ENCODE results near the gene HLA-DMB.

DNA sequence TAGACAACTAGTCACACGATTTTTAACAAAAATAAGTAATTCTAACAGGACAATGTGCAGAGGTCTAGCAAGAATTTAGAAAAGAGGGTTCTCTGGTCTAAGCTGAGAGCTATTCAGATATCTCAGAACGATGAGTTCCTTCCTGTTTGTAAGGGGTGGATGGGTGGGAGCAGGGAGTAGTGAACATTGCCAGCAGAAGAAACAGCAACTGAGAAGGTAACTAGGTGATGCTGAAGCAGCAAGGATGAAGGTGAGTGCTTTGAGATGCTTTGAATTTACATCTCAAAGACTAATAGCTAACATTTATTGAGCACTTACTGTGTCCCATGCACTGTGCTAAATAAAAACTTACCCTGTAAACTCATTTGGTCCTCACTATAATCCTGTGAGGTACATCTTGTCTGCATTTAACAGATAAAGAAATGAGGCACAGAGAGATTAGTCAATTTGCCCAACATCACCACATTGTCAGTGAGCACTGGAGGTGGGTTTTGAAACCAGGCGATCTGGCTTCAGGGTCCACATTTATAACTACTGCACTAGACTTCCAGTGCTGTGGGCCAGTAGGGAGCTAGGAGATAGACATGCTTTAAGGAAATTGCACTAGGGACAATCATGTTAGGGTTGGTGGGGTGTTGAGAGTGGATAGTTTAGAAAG lies 43.3 kb upstream of the HLA-DMB start:
- TF ChIP-seq, protein P1, sequence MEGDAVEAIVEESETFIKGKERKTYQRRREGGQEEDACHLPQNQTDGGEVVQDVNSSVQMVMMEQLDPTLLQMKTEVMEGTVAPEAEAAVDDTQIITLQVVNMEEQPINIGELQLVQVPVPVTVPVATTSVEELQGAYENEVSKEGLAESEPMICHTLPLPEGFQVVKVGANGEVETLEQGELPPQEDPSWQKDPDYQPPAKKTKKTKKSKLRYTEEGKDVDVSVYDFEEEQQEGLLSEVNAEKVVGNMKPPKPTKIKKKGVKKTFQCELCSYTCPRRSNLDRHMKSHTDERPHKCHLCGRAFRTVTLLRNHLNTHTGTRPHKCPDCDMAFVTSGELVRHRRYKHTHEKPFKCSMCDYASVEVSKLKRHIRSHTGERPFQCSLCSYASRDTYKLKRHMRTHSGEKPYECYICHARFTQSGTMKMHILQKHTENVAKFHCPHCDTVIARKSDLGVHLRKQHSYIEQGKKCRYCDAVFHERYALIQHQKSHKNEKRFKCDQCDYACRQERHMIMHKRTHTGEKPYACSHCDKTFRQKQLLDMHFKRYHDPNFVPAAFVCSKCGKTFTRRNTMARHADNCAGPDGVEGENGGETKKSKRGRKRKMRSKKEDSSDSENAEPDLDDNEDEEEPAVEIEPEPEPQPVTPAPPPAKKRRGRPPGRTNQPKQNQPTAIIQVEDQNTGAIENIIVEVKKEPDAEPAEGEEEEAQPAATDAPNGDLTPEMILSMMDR (IDR thresholded peaks at IDR 0.05), result no peak
- TF ChIP-seq POLR2A (IDR thresholded peaks at IDR 0.05), result no peak
- no peak for TF ChIP-seq POLR2AphosphoS5 (IDR thresholded peaks at IDR 0.05)

Measured in transverse colon (tissue), 4 donors.